Breast epithelium (tissue), 4 donors: ENCODE data around the gene ATRAID. TPM values are rescaled to one million over a fixed set of nuclear protein-coding genes. Genes with fewer than 3 reads are reported as not detected.
A peak's percentile ranks its signal among the peaks of the same experiment; 100 is the strongest.

Source experiments
- DNase-seq, 2 donors: peaks; one replicate each; pipeline ENCODE4 v3.0.0-alpha.2; 2019; ENCODE audit warnings: low spot score in 2 of 2
- H3K27ac ChIP-seq, 2 donors: fragments of 200-600 bp; sonication (generic) in 1 of 2; one replicate each; pipeline ENCODE4 v1.5.1; 2016 to 2019; ENCODE audit warnings: mild to moderate bottlenecking in 1 of 2
- H3K27me3 ChIP-seq, 2 donors: fragments of 200-600 bp; sonication (generic) in 1 of 2; one replicate each; pipeline versions ENCODE4 v1.5.1 to v1.6.0; 2017 to 2019; ENCODE audit warnings: control low read depth in 1 of 2, mild to moderate bottlenecking in 1 of 2
- H3K36me3 ChIP-seq: fragments of 200-600 bp; one replicate; pipeline ENCODE4 v1.5.1; 2019
- H3K4me1 ChIP-seq, 2 donors: fragments of 200-600 bp; sonication (generic); one replicate each; pipeline ENCODE4 v1.5.1; 2016 to 2019; ENCODE audit warnings: control low read depth in 1 of 2
- H3K4me3 ChIP-seq, 3 donors: fragments of 200-600 bp; sonication (generic); 1 replicate in 2 of 3; 2 replicates in 1 of 3; pipeline ENCODE4 v1.5.1; 2016 to 2019; ENCODE audit warnings: mild to moderate bottlenecking in 3 of 3, moderate library complexity in 2 of 3
- H3K9me3 ChIP-seq, 2 donors: fragments of 200-600 bp; sonication (generic) in 1 of 2; one replicate each; pipeline ENCODE4 v1.5.1; 2016 to 2019; ENCODE audit warnings: control low read depth in 1 of 2
- CTCF ChIP-seq, 3 donors: fragments of 450-650 bp; IDR thresholded peaks; one replicate each; pipeline ENCODE4 v1.5.1; 2016 to 2017; ENCODE audit warnings: antibody characterized with exemption in 3 of 3, mild to moderate bottlenecking in 3 of 3, moderate library complexity in 3 of 3
- POLR2A ChIP-seq: fragments of 450-650 bp; IDR thresholded peaks from one replicate; pipeline ENCODE4 v1.6.1; 2016; ENCODE audit warnings: antibody characterized with exemption, mild to moderate bottlenecking, moderate library complexity
- POLR2AphosphoS5 ChIP-seq, 3 donors: sonication (generic); formaldehyde crosslinking; IDR thresholded peaks; one replicate each; pipeline ENCODE4 v1.6.1; 2017; ENCODE audit warnings: antibody characterized with exemption in 3 of 3
- intact Hi-C: fragments of 100-400 bp; cut with DNase I; formaldehyde crosslinking; loops from one replicate; pipeline ENCODE4 v1.15.1; 2023; ENCODE audit warnings: low total_unique reads
- total RNA-seq, 3 donors: library from RNA; depleted of rRNA; stranded (reverse); fragments of >200 nt; gene quantifications; one replicate each; pipeline ENCODE4 v1.1.0, GENCODE V29; 2016

The ATRAID gene
- total RNA-seq, result 100 to 1,000 TPM; 146 to 243 (median 177) TPM

GRCh38 chr2:27211943-27212625 is at the start of gene ATRAID, which contains the start of gene SLC5A6:
Gene ATRAID (plus strand): TSS chr2:27212041. CDS start chr2:27212369, 328 bp downstream.
Gene SLC5A6 (minus strand): TSS chr2:27212268. CDS start chr2:27207650, 4,618 bp downstream.
- H3K27me3 ChIP-seq, result no peaks in the 10 kb centered on the region
- no peaks in the 10 kb centered on the region for H3K36me3 ChIP-seq
- H3K4me3 ChIP-seq, result peak within 1 kb of the TSS; percentile 76 to 89 (median 78)
- no peak for TF ChIP-seq CTCF (IDR thresholded peaks at IDR 0.05)
- TF ChIP-seq POLR2AphosphoS5 (IDR thresholded peaks at IDR 0.05), result peak; percentile 79 to 91 (median 83)
- peak; percentile 85 for TF ChIP-seq POLR2A
- peaks cover 0 to 9% of the 10 kb centered on the region in 2 donors for H3K4me1 ChIP-seq
- DNase-seq, result peak; percentile 80 to 86
- H3K27ac ChIP-seq, result peak within 1 kb of the TSS; percentile 97 to 99
- H3K9me3 ChIP-seq, result no peaks in the 10 kb centered on the region
- intact Hi-C loops, result no loop called here

GRCh38 chr2:27162151-27163121 is 49.4 kb upstream of the ATRAID start:
- Histone ChIP-seq H3K9me3 (no peaks in the 10 kb centered on the region), H3K27me3 (no peaks in the 10 kb centered on the region), H3K27ac (no peak overlapping the region), H3K4me3 (no peak overlapping the region), H3K36me3 (no peaks in the 10 kb centered on the region), H3K4me1 (no peaks in the 10 kb centered on the region)
- TF ChIP-seq POLR2AphosphoS5 (IDR thresholded peaks at IDR 0.05) (no peak), CTCF (IDR thresholded peaks at IDR 0.05) (no peak), POLR2A (no peak)
- no peak for DNase-seq
- intact Hi-C loops, result no loop called here

GRCh38 chr2:27164960-27165763 is 46.7 kb upstream of the ATRAID start:
- intact Hi-C loops, result no loop called here
- H3K9me3 ChIP-seq, result no peaks in the 10 kb centered on the region
- H3K36me3 ChIP-seq, result no peaks in the 10 kb centered on the region
- no peaks in the 10 kb centered on the region for H3K27me3 ChIP-seq
- H3K27ac ChIP-seq, result no peak overlapping the region
- no peak for DNase-seq
- H3K4me3 ChIP-seq, result no peak overlapping the region
- no peaks in the 10 kb centered on the region for H3K4me1 ChIP-seq
- TF ChIP-seq POLR2AphosphoS5 (IDR thresholded peaks at IDR 0.05), result no peak
- TF ChIP-seq POLR2A, result no peak

- intact Hi-C loops, result no loop called here
- no peak for TF ChIP-seq POLR2AphosphoS5 (IDR thresholded peaks at IDR 0.05)
- no peak for TF ChIP-seq CTCF (IDR thresholded peaks at IDR 0.05)
- no peak for TF ChIP-seq POLR2A
- H3K27ac ChIP-seq, result no peak overlapping the region
- H3K9me3 ChIP-seq, result no peaks in the 10 kb centered on the region
- H3K4me3 ChIP-seq, result no peak overlapping the region
- no peaks in the 10 kb centered on the region for H3K36me3 ChIP-seq
- DNase-seq, result no peak
- no peaks in the 10 kb centered on the region for H3K27me3 ChIP-seq
- peaks cover 0 to 3% of the 10 kb centered on the region in 2 donors for H3K4me1 ChIP-seq
These were observed 41.1 kb upstream of the ATRAID start for GRCh38 chr2:27170581-27171337.
